Metanephros (tissue), 1 donor: Measurements from ENCODE around the gene PTK7. TPM values are rescaled to one million over a fixed set of nuclear protein-coding genes. Genes with fewer than 3 reads are reported as not detected.

Experiments
- total RNA-seq: library from RNA; depleted of rRNA; stranded (reverse); fragments of >200 nt; gene quantifications from one replicate; pipeline ENCODE4 v1.2.3, GENCODE V29; 2014

PTK7 gene
- total RNA-seq = 252 TPM

DNA sequence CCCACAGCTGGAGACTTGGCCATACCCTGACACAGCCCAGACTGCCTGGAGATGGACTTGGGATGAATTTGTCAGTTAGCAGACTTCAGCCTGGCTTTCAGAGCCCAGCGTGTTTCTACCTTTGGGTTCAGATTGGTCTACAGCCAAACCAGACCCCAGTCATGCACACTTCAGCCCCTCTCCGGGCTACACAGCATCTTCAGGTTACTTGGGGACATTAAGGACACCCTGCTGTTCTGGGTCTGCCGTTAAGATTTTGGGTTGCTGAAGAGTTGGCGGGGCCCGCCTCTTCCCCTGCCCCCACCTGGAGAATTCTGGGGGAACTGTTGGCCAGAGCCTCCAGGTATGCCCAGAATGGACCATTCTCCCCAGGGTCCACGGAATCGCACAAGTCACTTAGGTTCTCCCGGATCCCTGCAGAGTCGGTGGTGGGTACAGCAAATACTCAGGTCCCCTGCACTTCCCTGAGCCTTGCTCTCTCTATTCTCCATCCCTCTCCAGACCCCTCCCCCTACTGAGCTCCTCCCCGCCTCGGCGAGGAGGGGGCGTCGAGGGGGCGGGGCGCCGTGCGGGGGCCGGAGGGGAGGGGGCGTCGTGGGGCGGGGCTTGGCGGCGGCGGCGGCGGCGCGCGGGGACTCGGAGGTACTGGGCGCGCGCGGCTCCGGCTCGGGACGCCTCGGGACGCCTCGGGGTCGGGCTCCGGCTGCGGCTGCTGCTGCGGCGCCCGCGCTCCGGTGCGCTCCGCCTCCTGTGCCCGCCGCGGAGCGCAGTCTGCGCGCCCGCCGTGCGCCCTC, at the start of gene PTK7:
TSS of gene PTK7 (plus strand) at position 645 of the 794 bp plus-strand sequence. CDS start 175 bp downstream, outside the sequence.

DNA sequence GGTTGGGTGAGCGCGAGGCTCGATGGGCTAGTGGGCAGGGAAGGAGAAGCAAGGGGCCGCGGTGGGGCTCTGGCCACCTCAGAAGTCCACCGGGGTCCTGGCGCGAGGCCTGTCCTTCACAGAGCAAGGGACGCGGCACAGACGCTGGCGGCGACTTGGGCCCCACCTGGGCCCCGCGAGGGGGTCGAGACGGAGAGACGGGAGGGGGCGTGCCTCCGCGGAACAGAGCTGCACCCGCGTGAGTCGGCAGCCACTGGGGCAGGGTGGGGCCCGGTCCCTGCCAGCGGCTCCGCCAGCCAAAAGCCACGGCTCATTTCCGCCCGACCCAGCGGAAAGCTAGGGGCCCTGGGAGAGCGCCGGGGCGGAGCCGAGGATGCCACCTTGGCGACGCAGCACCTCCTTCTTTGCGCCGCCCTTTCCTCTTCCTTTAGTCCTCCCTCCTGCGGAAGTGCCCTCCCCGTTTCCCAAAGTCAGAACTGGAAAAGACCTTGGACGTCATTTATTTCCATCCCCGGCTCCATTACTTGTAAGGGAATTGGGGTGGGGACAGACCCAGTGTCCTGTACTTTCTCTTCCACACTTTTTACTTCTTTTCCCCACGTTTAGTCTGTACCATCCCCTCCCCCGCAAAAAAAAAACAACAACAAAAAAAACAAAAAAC, 22.4 kb upstream of the PTK7 start, which contains the start of gene CUL7:
TSS of gene CUL7 (minus strand) at position 307 of the 661 bp plus-strand sequence. CDS start 1,063 bp downstream, outside the sequence.

DNA sequence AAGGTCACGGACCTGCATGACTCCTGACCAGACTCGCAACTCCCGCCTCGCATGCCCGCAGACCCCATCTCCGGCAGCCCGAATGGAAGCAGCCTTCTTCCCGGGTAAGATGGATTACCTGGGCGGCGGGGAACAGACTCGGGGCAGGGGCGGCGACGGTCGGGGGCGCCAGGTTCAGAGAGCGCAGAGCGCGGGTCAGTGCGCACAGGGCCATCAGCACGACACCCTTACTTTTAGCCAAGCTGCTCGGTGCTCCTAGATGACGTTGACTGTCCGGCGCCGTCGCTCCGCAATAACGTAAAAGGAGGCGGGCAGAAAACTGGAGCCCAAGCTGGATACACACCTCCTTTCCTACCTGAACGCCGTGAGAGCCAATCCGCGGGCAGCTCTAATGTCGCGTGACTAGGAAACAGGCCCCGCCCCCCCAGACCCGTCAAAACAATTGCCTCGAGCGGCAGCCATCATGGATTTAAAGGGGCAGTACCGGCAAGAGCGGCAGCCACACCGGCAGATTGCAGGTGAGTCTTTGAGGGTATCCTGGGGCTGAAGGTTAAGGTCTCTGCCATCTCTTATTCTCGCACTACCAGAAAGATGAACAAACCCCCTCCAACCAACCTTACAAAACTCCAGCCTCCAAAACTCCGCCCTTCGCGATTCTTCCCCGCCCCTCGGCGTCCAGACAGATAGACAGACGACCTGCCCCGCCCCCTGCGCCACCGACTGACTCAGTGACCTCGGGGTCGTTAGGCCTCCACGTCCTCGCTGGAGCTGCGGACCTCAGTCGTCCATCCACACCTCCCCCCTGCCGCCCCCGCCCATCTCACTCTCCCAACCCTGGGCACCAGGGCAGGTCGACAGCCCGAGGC, 16.7 kb upstream of the PTK7 start, which contains the start of the genes KLC4 and MRPL2:
TSS of gene KLC4 (plus strand) at position 464 of the 866 bp plus-strand sequence. CDS start 1,705 bp downstream, outside the sequence.
TSS of gene MRPL2 (minus strand) at position 267 of the 866 bp plus-strand sequence. CDS start at position 214, 53 bp downstream.

DNA sequence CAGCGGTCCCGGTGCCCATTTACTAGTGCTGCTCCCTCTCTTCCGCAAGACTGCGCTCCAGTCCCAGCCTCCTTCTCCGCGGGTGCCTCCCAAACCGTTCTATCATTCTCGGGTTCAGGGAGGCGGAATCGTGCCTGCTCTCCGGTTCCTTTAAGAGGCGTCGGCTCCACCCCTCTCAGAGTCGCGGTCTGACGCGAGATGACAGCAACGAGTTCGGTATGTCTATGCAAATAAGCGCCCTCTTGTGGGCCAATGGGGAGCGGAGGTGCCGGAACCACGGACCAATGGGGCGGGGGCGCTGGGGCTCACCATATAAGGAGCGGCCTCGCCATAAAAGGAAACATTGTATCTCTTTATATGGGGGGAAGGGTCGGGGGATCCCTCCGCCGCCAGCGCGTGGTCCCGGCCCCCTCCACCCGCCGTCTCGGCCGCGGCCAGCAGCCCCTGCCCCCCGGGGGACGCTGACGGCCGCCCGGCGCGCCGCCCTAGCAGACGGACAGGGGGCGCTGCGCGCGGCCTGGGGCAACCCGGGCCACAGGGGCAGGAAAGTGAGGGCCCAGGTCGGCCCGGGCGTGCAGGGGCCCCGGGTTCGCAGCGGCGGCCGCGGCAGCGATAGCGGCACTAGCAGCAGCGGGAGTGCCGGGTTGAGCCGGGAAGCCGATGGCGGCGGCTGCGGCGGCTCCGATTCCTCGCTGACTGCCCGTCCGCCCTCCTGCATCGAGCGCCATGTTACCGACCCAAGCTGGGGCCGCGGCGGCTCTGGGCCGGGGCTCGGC, 95.0 kb downstream of the PTK7 start, which contains the start of gene SRF:
TSS of gene SRF (plus strand) at position 339 of the 776 bp plus-strand sequence. CDS start at position 727, 388 bp downstream.

DNA sequence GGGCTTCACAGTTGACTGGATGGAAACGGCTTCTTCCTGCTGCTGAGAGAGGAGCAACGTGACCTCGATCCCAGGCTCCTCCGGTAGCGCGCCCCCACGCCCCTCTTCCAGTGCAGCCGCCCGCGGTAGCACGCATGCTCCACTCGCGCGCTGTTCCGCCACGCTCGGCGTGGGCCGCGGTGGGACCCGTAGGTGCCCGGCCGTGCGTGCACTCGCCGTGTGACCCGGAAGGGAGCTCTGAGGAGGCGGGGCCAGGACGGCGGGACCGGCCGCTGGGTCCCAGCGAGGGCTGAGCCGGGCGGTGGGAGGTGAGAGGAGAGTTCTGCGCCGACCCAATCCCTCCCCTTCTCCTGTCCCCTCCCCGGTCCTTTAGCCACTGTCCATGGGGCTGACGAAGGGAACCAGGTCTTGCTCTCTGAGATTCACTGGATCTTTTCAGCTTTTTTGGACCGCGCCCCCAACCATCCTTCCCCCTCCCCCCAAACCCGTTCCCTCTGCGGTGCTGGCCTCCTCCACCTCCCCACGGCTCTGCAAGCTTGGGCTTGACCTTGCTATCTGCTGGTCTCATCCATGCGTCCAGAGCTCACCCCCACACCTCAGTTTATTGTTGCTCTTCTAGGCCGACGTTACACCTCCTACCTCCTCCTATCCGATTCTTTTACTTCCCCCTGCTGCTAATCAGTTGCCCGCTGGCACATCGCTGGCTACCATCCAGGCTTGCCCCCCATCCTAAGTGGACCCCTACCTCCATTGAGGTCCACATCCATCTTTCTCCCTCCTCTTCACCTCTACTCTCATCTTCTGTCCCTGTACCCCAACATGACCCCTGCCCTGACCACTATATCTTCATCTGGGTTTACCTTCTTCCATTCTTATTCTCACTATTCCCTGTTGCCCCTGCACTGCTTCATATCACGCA, 106.1 kb downstream of the PTK7 start, which contains the start of gene CUL9:
TSS of gene CUL9 (plus strand) at position 255 of the 919 bp plus-strand sequence. CDS start 2,115 bp downstream, outside the sequence.

Other genes starting within 250 kb of the PTK7 start
- 89.2 TPM for gene RPL7L1, start 196.7 kb upstream of the PTK7 start, total RNA-seq
- 0.82 TPM for gene PTCRA, start 160.3 kb upstream of the PTK7 start, total RNA-seq
- gene CNPY3, start 146.8 kb upstream of the PTK7 start, total RNA-seq = 41.0 TPM
- 0.76 TPM for gene GNMT, start 115.6 kb upstream of the PTK7 start, total RNA-seq
- gene PEX6, start 97.1 kb upstream of the PTK7 start, total RNA-seq = 30.1 TPM
- gene PPP2R5D, start 91.7 kb upstream of the PTK7 start, total RNA-seq = 37.3 TPM
- gene MEA1, start 62.4 kb upstream of the PTK7 start, total RNA-seq = 51.4 TPM
- 119 TPM for gene KLHDC3, start 62.1 kb upstream of the PTK7 start, total RNA-seq
- gene RRP36, start 54.7 kb upstream of the PTK7 start, total RNA-seq = 34.7 TPM
- 40.5 TPM for gene CUL7, start 22.5 kb upstream of the PTK7 start, total RNA-seq
- 23.5 TPM for gene MRPL2, start 16.9 kb upstream of the PTK7 start, total RNA-seq
- gene KLC4, start 16.7 kb upstream of the PTK7 start, total RNA-seq = 43.6 TPM
- gene SRF, start 95.0 kb downstream of the PTK7 start, total RNA-seq = 25.5 TPM
- 46.2 TPM for gene CUL9, start 105.9 kb downstream of the PTK7 start, total RNA-seq
- 64.1 TPM for gene DNPH1, start 153.2 kb downstream of the PTK7 start, total RNA-seq
- 0.29 TPM for gene TTBK1, start 167.2 kb downstream of the PTK7 start, total RNA-seq
- gene SLC22A7, start 221.9 kb downstream of the PTK7 start, total RNA-seq = 0.18 TPM
- gene CRIP3, start 232.5 kb downstream of the PTK7 start, total RNA-seq = 2.6 TPM